Measurements from ENCODE around the gene ADGRG2.
"Not testable (repeated sequence)": the region's sequence is repeated elsewhere in the genome, so short reads cannot be mapped to it uniquely, and the experiment has no call there.

ADGRG2 gene

DNA sequence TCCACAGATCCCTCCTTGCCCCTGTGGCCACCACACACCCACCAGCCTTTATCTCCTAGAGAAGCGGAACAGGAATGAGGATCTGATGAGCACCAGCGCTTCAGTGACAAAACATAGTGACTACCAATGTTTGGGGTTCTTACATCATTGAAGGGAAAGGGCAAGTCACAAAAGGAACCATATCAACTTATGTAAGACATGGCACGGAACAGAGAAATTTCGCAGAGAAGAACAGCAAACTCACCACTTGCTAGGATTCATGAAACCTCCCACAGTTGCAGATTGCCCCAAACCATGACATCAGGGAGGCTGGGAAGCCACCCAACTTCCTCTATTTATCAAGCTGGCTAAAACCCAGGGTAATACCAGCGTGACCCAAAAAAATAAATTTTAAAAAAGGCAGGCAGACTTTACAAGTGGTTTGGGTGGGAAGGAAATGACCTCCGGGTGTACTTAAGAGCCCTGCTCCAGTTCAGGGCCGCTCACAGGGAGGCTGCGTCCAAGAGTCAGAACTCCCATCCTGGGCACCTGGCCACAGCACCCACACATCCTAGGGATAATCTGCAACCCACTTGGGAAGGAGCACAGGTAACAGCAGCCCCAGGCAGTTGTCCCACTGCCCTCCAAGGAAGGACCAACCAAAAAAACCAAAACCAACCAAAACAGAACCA lies 36.0 kb downstream of the ADGRG2 start:
- Histone ChIP-seq H3K4me3 (ENCODE audit: control insufficient read depth in 1 of 7, extremely low read depth in 1 of 7, insufficient read depth in 4 of 7, low read depth in 2 of 7, low read length in 6 of 7) (no peak overlapping the region), H3K4me1 (ENCODE audit: control extremely low read depth in 1 of 4, control insufficient read depth in 4 of 4, insufficient read depth in 4 of 4, low read length in 3 of 4) (no peaks in the 10 kb centered on the region), H3K27me3 (replicated peaks in 2 of 5; ENCODE audit: control insufficient read depth in 4 of 5, insufficient read depth in 5 of 5, low read length in 4 of 5) (no peaks in the 10 kb centered on the region), H3K36me3 (ENCODE audit: control insufficient read depth in 4 of 4, insufficient read depth in 4 of 4, low read length in 3 of 4) (no peaks in the 10 kb centered on the region), H3K27ac (ENCODE audit: insufficient read depth in 1 of 2, low read depth in 1 of 2, low read length in 2 of 2, poor library complexity in 1 of 2, severe bottlenecking in 2 of 2) (no peak overlapping the region), H3K9me3 (ENCODE audit: control extremely low read depth in 1 of 5, control insufficient read depth in 4 of 5, insufficient read depth in 2 of 5, low read depth in 1 of 5, low read length in 4 of 5) (peaks cover 0 to 5% (median 2%) of the 10 kb centered on the region in 5 experiments)
- 67% methylated on average over 6 of the region's 8 CpGs for WGBS (ENCODE audit: insufficient coverage)
- ChIA-PET CTCF (no interaction called here), POLR2A (no interaction called here)
- DNase-seq = peak; percentile 10 to 60 (median 57)

DNA sequence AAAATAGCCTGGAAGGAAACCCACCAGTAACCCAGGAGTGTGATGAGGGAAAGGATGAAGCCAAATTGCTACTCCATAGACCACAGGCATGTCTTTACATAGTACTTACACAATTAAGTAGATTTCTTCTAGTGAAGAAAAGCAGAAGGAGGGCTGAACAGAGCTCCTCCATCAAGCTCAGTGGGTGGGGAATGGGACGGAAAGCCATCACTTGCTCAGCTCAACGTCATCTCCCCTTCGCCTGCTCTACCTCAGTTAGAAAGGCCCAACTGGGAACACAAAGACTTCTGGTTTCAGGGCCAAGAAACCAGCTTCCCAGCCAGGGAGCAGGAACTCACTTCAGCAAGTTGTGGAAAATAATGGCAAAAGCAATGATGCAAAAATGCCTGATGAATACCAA lies 36.6 kb downstream of the ADGRG2 start:
- CTCF ChIA-PET = no interaction called here
- Histone ChIP-seq H3K36me3 (ENCODE audit: control insufficient read depth in 4 of 4, insufficient read depth in 4 of 4, low read length in 3 of 4) (no peaks in the 10 kb centered on the region), H3K27me3 (replicated peaks in 2 of 5; ENCODE audit: control insufficient read depth in 4 of 5, insufficient read depth in 5 of 5, low read length in 4 of 5) (no peaks in the 10 kb centered on the region), H3K9me3 (ENCODE audit: control extremely low read depth in 1 of 5, control insufficient read depth in 4 of 5, insufficient read depth in 2 of 5, low read depth in 1 of 5, low read length in 4 of 5) (peaks cover 0 to 5% (median 2%) of the 10 kb centered on the region in 5 experiments), H3K4me1 (ENCODE audit: control extremely low read depth in 1 of 4, control insufficient read depth in 4 of 4, insufficient read depth in 4 of 4, low read length in 3 of 4) (no peaks in the 10 kb centered on the region), H3K4me3 (ENCODE audit: control insufficient read depth in 1 of 7, extremely low read depth in 1 of 7, insufficient read depth in 4 of 7, low read depth in 2 of 7, low read length in 6 of 7) (no peak overlapping the region), H3K27ac (ENCODE audit: insufficient read depth in 1 of 2, low read depth in 1 of 2, low read length in 2 of 2, poor library complexity in 1 of 2, severe bottlenecking in 2 of 2) (no peak overlapping the region)
- POLR2A ChIA-PET = no interaction called here
- WGBS (ENCODE audit: insufficient coverage) = 90% methylated on average over 3 of the region's 3 CpGs
- DNase-seq = no peak

DNA sequence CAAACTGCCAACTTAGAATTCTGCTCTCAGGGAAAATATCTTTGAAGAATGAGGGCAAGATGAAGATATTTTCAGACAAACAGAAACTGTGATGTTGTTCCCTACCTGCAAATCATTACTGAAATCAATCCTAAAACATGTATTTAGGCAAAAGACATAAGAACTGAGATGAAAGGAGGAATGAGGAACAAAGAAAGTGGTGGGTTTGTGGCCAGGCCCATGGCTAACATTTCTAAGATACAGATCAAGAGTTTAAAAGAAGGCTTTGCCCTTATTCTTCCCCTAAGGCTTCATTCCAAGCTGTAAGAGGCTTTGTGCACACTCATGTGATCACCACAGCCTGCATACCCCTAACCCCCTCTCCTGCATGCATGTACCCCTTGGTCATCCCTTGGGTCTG lies 46.5 kb downstream of the ADGRG2 start:
- peaks cover 0 to 3% (median 0%) of the 10 kb centered on the region in 5 experiments for H3K9me3 ChIP-seq (ENCODE audit: control extremely low read depth in 1 of 5, control insufficient read depth in 4 of 5, insufficient read depth in 2 of 5, low read depth in 1 of 5, low read length in 4 of 5)
- no peaks in the 10 kb centered on the region for H3K4me1 ChIP-seq (ENCODE audit: control extremely low read depth in 1 of 4, control insufficient read depth in 4 of 4, insufficient read depth in 4 of 4, low read length in 3 of 4)
- ChIA-PET CTCF (no interaction called here), POLR2A (no interaction called here)
- H3K27me3 ChIP-seq (replicated peaks in 2 of 5; ENCODE audit: control insufficient read depth in 4 of 5, insufficient read depth in 5 of 5, low read length in 4 of 5) = no peaks in the 10 kb centered on the region
- H3K4me3 ChIP-seq (ENCODE audit: control insufficient read depth in 1 of 7, extremely low read depth in 1 of 7, insufficient read depth in 4 of 7, low read depth in 2 of 7, low read length in 6 of 7) = no peak overlapping the region
- DNase-seq = no peak
- no peak overlapping the region for H3K27ac ChIP-seq (ENCODE audit: insufficient read depth in 1 of 2, low read depth in 1 of 2, low read length in 2 of 2, poor library complexity in 1 of 2, severe bottlenecking in 2 of 2)
- H3K36me3 ChIP-seq (ENCODE audit: control insufficient read depth in 4 of 4, insufficient read depth in 4 of 4, low read length in 3 of 4) = no peaks in the 10 kb centered on the region

DNA sequence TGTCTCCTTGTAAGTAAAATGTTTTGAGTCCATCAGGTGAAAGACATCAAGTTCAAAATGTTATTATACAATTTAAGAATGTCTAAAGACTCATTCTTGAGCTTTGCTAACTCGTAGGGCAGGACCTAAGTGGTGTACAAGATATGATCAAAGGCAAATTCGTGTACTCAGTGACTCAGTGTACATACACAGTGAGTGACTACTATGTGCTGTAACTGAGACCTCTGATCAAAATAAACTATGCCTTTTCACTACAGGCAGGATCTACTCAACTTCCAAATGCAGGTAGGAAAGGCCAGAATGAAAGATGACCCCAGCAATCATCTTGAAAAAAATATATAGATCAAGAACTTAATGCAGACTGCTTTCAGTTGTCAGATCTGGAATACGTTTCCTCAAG lies 49.9 kb downstream of the ADGRG2 start:
- DNase-seq = no peak
- H3K36me3 ChIP-seq (ENCODE audit: control insufficient read depth in 4 of 4, insufficient read depth in 4 of 4, low read length in 3 of 4) = no peaks in the 10 kb centered on the region
- 73% methylated on average over 2 of the region's 3 CpGs for WGBS (ENCODE audit: insufficient coverage)
- no peaks in the 10 kb centered on the region for H3K27me3 ChIP-seq (replicated peaks in 2 of 5; ENCODE audit: control insufficient read depth in 4 of 5, insufficient read depth in 5 of 5, low read length in 4 of 5)
- H3K9me3 ChIP-seq (ENCODE audit: control extremely low read depth in 1 of 5, control insufficient read depth in 4 of 5, insufficient read depth in 2 of 5, low read depth in 1 of 5, low read length in 4 of 5) = peaks cover 0 to 3% (median 0%) of the 10 kb centered on the region in 5 experiments
- H3K4me1 ChIP-seq (ENCODE audit: control extremely low read depth in 1 of 4, control insufficient read depth in 4 of 4, insufficient read depth in 4 of 4, low read length in 3 of 4) = no peaks in the 10 kb centered on the region
- no peak overlapping the region for H3K27ac ChIP-seq (ENCODE audit: insufficient read depth in 1 of 2, low read depth in 1 of 2, low read length in 2 of 2, poor library complexity in 1 of 2, severe bottlenecking in 2 of 2)
- CTCF ChIA-PET = no interaction called here
- POLR2A ChIA-PET = no interaction called here
- no peak overlapping the region for H3K4me3 ChIP-seq (ENCODE audit: control insufficient read depth in 1 of 7, extremely low read depth in 1 of 7, insufficient read depth in 4 of 7, low read depth in 2 of 7, low read length in 6 of 7)

DNA sequence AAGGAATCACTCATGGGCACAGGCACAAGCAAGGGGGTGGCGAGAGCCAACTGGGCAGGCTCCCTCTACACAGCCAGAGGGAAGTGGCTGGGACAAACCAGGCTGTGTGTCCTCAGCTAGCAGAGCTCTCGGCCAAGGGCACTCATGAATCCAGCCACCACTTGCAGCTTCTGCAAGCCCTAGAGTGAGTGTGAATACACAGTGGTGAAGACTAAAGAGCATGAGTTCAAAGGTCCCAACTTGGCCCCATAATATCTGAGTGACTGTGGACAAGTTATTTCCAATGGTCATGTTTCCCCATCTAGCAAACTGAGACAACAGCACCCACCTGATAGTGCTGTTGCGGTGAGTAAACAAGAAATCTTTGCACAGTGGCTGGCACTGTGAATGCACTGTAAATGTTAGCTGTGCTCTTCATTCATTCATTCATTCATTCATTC lies 51.7 kb downstream of the ADGRG2 start:
- CTCF ChIA-PET = no interaction called here
- no peak for DNase-seq
- Histone ChIP-seq H3K4me1 (ENCODE audit: control extremely low read depth in 1 of 4, control insufficient read depth in 4 of 4, insufficient read depth in 4 of 4, low read length in 3 of 4) (no peaks in the 10 kb centered on the region), H3K27ac (ENCODE audit: insufficient read depth in 1 of 2, low read depth in 1 of 2, low read length in 2 of 2, poor library complexity in 1 of 2, severe bottlenecking in 2 of 2) (no peak overlapping the region), H3K36me3 (ENCODE audit: control insufficient read depth in 4 of 4, insufficient read depth in 4 of 4, low read length in 3 of 4) (no peaks in the 10 kb centered on the region), H3K27me3 (replicated peaks in 2 of 5; ENCODE audit: control insufficient read depth in 4 of 5, insufficient read depth in 5 of 5, low read length in 4 of 5) (no peaks in the 10 kb centered on the region), H3K4me3 (ENCODE audit: control insufficient read depth in 1 of 7, extremely low read depth in 1 of 7, insufficient read depth in 4 of 7, low read depth in 2 of 7, low read length in 6 of 7) (no peak overlapping the region), H3K9me3 (ENCODE audit: control extremely low read depth in 1 of 5, control insufficient read depth in 4 of 5, insufficient read depth in 2 of 5, low read depth in 1 of 5, low read length in 4 of 5) (peaks cover 0 to 3% (median 0%) of the 10 kb centered on the region in 5 experiments)
- POLR2A ChIA-PET = no interaction called here
- 71% methylated on average over 2 of the region's 3 CpGs for WGBS (ENCODE audit: insufficient coverage)

DNA sequence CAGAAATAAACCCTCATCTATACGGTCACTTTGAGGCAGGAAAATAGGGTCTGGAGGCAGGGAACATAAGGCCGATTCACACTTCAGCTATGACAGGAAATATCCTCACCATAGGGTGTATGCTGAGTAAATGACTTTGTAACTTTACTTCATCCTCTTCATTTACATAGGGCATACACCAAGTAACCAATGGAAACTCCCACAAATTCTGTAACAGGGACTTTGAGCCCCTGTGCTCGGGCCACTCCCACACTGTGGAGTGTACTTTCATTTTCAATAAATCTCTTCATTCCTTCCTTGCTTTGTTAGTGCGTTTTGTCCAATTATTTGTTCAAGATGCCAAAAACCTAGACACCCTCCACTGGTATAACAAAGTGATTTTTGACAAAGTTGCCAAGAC lies 55.3 kb downstream of the ADGRG2 start:
- H3K27me3 ChIP-seq (replicated peaks in 2 of 5; ENCODE audit: control insufficient read depth in 4 of 5, insufficient read depth in 5 of 5, low read length in 4 of 5); H3K4me1 ChIP-seq (ENCODE audit: control extremely low read depth in 1 of 4, control insufficient read depth in 4 of 4, insufficient read depth in 4 of 4, low read length in 3 of 4); H3K4me3 ChIP-seq (ENCODE audit: control insufficient read depth in 1 of 7, extremely low read depth in 1 of 7, insufficient read depth in 4 of 7, low read depth in 2 of 7, low read length in 6 of 7); H3K9me3 ChIP-seq (ENCODE audit: control extremely low read depth in 1 of 5, control insufficient read depth in 4 of 5, insufficient read depth in 2 of 5, low read depth in 1 of 5, low read length in 4 of 5); POLR2A ChIA-PET; CTCF ChIA-PET; DNase-seq; H3K27ac ChIP-seq (ENCODE audit: insufficient read depth in 1 of 2, low read depth in 1 of 2, low read length in 2 of 2, poor library complexity in 1 of 2, severe bottlenecking in 2 of 2); H3K36me3 ChIP-seq (ENCODE audit: control insufficient read depth in 4 of 4, insufficient read depth in 4 of 4, low read length in 3 of 4): not testable (repeated sequence)
- WGBS (ENCODE audit: insufficient coverage) = 88% methylated on average over 2 of the region's 4 CpGs

DNA sequence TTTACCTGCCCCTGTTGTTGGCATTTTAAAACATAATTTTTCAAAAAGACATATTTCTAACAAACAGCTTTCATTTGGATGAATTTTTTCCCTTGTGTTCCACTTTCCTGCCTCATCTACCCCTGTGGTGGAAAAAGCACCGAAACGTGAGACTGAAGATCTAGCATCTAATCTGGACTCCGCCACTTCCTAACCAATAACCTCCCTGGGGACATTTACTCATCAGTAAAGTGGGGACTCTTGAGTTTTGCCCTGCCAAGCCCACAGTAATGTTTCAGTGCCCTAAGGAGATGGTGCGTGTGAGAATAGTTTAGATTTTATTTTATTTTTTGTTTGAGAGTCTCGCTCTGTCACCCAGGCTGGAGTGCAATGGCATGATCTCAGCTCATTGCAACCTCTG lies 56.7 kb downstream of the ADGRG2 start:
- H3K27me3 ChIP-seq (replicated peaks in 2 of 5; ENCODE audit: control insufficient read depth in 4 of 5, insufficient read depth in 5 of 5, low read length in 4 of 5) = peaks cover 0 to 4% (median 0%) of the 10 kb centered on the region in 5 experiments
- ChIA-PET POLR2A (no interaction called here), CTCF (no interaction called here)
- DNase-seq = no peak
- H3K4me3 ChIP-seq (ENCODE audit: control insufficient read depth in 1 of 7, extremely low read depth in 1 of 7, insufficient read depth in 4 of 7, low read depth in 2 of 7, low read length in 6 of 7) = no peak overlapping the region
- no peaks in the 10 kb centered on the region for H3K36me3 ChIP-seq (ENCODE audit: control insufficient read depth in 4 of 4, insufficient read depth in 4 of 4, low read length in 3 of 4)
- no peak overlapping the region for H3K27ac ChIP-seq (ENCODE audit: insufficient read depth in 1 of 2, low read depth in 1 of 2, low read length in 2 of 2, poor library complexity in 1 of 2, severe bottlenecking in 2 of 2)
- 74% methylated on average over 4 of the region's 5 CpGs for WGBS (ENCODE audit: insufficient coverage)
- H3K4me1 ChIP-seq (ENCODE audit: control extremely low read depth in 1 of 4, control insufficient read depth in 4 of 4, insufficient read depth in 4 of 4, low read length in 3 of 4) = no peaks in the 10 kb centered on the region
- peaks cover 0 to 1% (median 0%) of the 10 kb centered on the region in 5 experiments for H3K9me3 ChIP-seq (ENCODE audit: control extremely low read depth in 1 of 5, control insufficient read depth in 4 of 5, insufficient read depth in 2 of 5, low read depth in 1 of 5, low read length in 4 of 5)
